Natural killer cell (primary cell): ENCODE results near the gene GABRE. TPM values are rescaled to one million over a fixed set of nuclear protein-coding genes. Genes with fewer than 3 reads are reported as not detected.

Source experiments
- ATAC-seq, 3 donors: fragments of 150-1000 bp in 2 of 3; fragments of 200-7000 bp in 1 of 3; cut with Tn5 transposase; 1 replicate in 1 of 3; 2 replicates in 2 of 3; pipeline ENCODE4 v1.10.0; 2021; ENCODE audit warnings: mild to moderate bottlenecking in 2 of 3, moderate library complexity in 2 of 3
- DNase-seq, 2 donors: peaks; one replicate each; pipeline versions ENCODE4 v3.0.0 to v3.0.0-alpha.2; 2013 to 2021; ENCODE audit warnings: mixed read lengths in 1 of 2
- H3K27ac ChIP-seq: one replicate; pipeline ENCODE4 v1.5.1; 2013; ENCODE audit warnings: mild to moderate bottlenecking, low read length
- H3K27me3 ChIP-seq: one replicate; pipeline ENCODE4 v1.6.1; 2013; ENCODE audit warnings: low read length; ENCODE audit not compliant: control insufficient read depth, insufficient read depth
- H3K36me3 ChIP-seq: one replicate; pipeline ENCODE4 v1.6.1; 2013; ENCODE audit warnings: low read length; ENCODE audit not compliant: control insufficient read depth, insufficient read depth
- H3K4me1 ChIP-seq: one replicate; pipeline ENCODE4 v1.6.1; 2013; ENCODE audit warnings: low read length; ENCODE audit not compliant: control insufficient read depth, insufficient read depth
- H3K4me3 ChIP-seq: one replicate; pipeline ENCODE4 v1.5.1; 2013; ENCODE audit warnings: low read length
- H3K9me3 ChIP-seq: one replicate; pipeline ENCODE4 v1.6.1; 2013; ENCODE audit warnings: low read length; ENCODE audit not compliant: control insufficient read depth, insufficient read depth
- H3K27ac Mint-ChIP-seq, 2 donors: one replicate each; pipeline ENCODE4 v1.8.0; 2022; ENCODE audit warnings: mild to moderate bottlenecking in 2 of 2, mixed read lengths in 2 of 2, moderate library complexity in 1 of 2
- H3K27me3 Mint-ChIP-seq, 2 donors: one replicate each; pipeline ENCODE4 v1.8.0; 2022; ENCODE audit warnings: low read depth in 2 of 2, mixed read lengths in 2 of 2
- H3K36me3 Mint-ChIP-seq: one replicate; pipeline ENCODE4 v1.8.0; 2022; ENCODE audit warnings: mixed read lengths
- H3K4me1 Mint-ChIP-seq, 2 donors: one replicate each; pipeline ENCODE4 v1.8.0; 2022; ENCODE audit warnings: mixed read lengths in 2 of 2
- H3K4me3 Mint-ChIP-seq: one replicate; pipeline ENCODE4 v1.8.0; 2022; ENCODE audit warnings: mild to moderate bottlenecking, moderate library complexity, mixed read lengths
- H3K9me3 Mint-ChIP-seq, 2 donors: one replicate each; pipeline ENCODE4 v1.8.0; 2022; ENCODE audit warnings: mixed read lengths in 2 of 2
- CTCF ChIP-seq: fragments of 200-600 bp; IDR thresholded peaks from one replicate; pipeline ENCODE4 v1.8.0; 2022; ENCODE audit warnings: antibody characterized with exemption
- WGBS: methylation state at CpG from one replicate; pipeline ENCODE4 v1.1.7; 2013; ENCODE audit warnings: missing lambda C conversion rate; ENCODE audit not compliant: insufficient coverage; 5-methylcytosine and 5-hydroxymethylcytosine counted together
- intact Hi-C: fragments of 100-400 bp; cut with micrococcal nuclease; formaldehyde crosslinking; loops from one replicate; pipeline ENCODE4 v1.14.2; 2022
- total RNA-seq, 4 donors: library from RNA; stranded (reverse); fragments of 120-200 nt in 1 of 4; gene quantifications; one replicate each; pipeline versions ENCODE4 v1.2.3 to v1.2.4, GENCODE V29; 2013 to 2022

GABRE gene
- total RNA-seq, 3 donors from 2014 or later (not counting 1 experiment from before 2014, with no cell fraction given) = not detected

GRCh38 chrX:151966236-151966635, 8.2 kb downstream of the GABRE start:
- peaks cover 0 to 2% of the 10 kb centered on the region in 2 donors for H3K27me3 Mint-ChIP-seq
- intact Hi-C loops = no loop called here
- H3K4me1 ChIP-seq = no peaks in the 10 kb centered on the region
- WGBS = 99% methylated on average over 5 of the region's 6 CpGs
- H3K36me3 ChIP-seq = no peaks in the 10 kb centered on the region
- no peak overlapping the region for H3K27ac Mint-ChIP-seq
- no peaks in the 10 kb centered on the region for H3K36me3 Mint-ChIP-seq
- no peaks in the 10 kb centered on the region for H3K9me3 Mint-ChIP-seq
- DNase-seq = no peak
- H3K4me1 Mint-ChIP-seq = no peaks in the 10 kb centered on the region
- TF ChIP-seq CTCF = no peak
- H3K9me3 ChIP-seq = no peaks in the 10 kb centered on the region
- no peak overlapping the region for H3K4me3 ChIP-seq
- H3K27me3 ChIP-seq = no peaks in the 10 kb centered on the region
- H3K27ac ChIP-seq = no peak overlapping the region
- no peak for ATAC-seq
- no peak overlapping the region for H3K4me3 Mint-ChIP-seq

GRCh38 chrX:151962034-151962433, 12.4 kb downstream of the GABRE start:
- ATAC-seq (no peak), DNase-seq (no peak)
- H3K36me3 ChIP-seq = no peaks in the 10 kb centered on the region
- no peaks in the 10 kb centered on the region for H3K27me3 Mint-ChIP-seq
- H3K36me3 Mint-ChIP-seq = no peaks in the 10 kb centered on the region
- H3K9me3 ChIP-seq = no peaks in the 10 kb centered on the region
- H3K27me3 ChIP-seq = no peaks in the 10 kb centered on the region
- no peaks in the 10 kb centered on the region for H3K4me1 Mint-ChIP-seq
- H3K4me3 Mint-ChIP-seq = no peak overlapping the region
- 71% methylated on average over 5 of the region's 5 CpGs for WGBS
- TF ChIP-seq CTCF = no peak
- no peak overlapping the region for H3K27ac Mint-ChIP-seq
- intact Hi-C loops = no loop called here
- H3K4me1 ChIP-seq = no peaks in the 10 kb centered on the region
- peaks cover 3 to 4% of the 10 kb centered on the region in 2 donors for H3K9me3 Mint-ChIP-seq
- H3K27ac ChIP-seq = no peak overlapping the region
- H3K4me3 ChIP-seq = no peak overlapping the region

- Histone ChIP-seq H3K27ac (no peak overlapping the region), H3K4me3 (no peak overlapping the region), H3K36me3 (no peaks in the 10 kb centered on the region), H3K4me1 (no peaks in the 10 kb centered on the region), H3K27me3 (no peaks in the 10 kb centered on the region), H3K9me3 (no peaks in the 10 kb centered on the region)
- intact Hi-C loops = no loop called here
- no peak for DNase-seq
- no peaks in the 10 kb centered on the region for H3K27me3 Mint-ChIP-seq
- 81% methylated on average over 4 of the region's 4 CpGs for WGBS
- peaks cover 3 to 4% of the 10 kb centered on the region in 2 donors for H3K9me3 Mint-ChIP-seq
- ATAC-seq = no peak
- no peaks in the 10 kb centered on the region for H3K4me1 Mint-ChIP-seq
- H3K27ac Mint-ChIP-seq = no peak overlapping the region
- no peaks in the 10 kb centered on the region for H3K36me3 Mint-ChIP-seq
- H3K4me3 Mint-ChIP-seq = no peak overlapping the region
- no peak for TF ChIP-seq CTCF
Measured at GRCh38 chrX:151958101-151958500, 16.4 kb downstream of the GABRE start.

GRCh38 chrX:151954730-151955129, 19.7 kb downstream of the GABRE start:
- H3K4me3 ChIP-seq = no peak overlapping the region
- H3K9me3 ChIP-seq = no peaks in the 10 kb centered on the region
- WGBS = 94% methylated on average over 14 of the region's 15 CpGs
- no peaks in the 10 kb centered on the region for H3K4me1 Mint-ChIP-seq
- TF ChIP-seq CTCF = no peak
- no peak overlapping the region for H3K27ac ChIP-seq
- no peaks in the 10 kb centered on the region for H3K36me3 Mint-ChIP-seq
- intact Hi-C loops = no loop called here
- H3K27ac Mint-ChIP-seq = no peak overlapping the region
- peaks cover 0 to 3% of the 10 kb centered on the region in 2 donors for H3K9me3 Mint-ChIP-seq
- no peak for DNase-seq
- ATAC-seq = no peak
- no peaks in the 10 kb centered on the region for H3K27me3 Mint-ChIP-seq
- no peak overlapping the region for H3K4me3 Mint-ChIP-seq
- H3K36me3 ChIP-seq = no peaks in the 10 kb centered on the region
- no peaks in the 10 kb centered on the region for H3K27me3 ChIP-seq
- no peaks in the 10 kb centered on the region for H3K4me1 ChIP-seq
